ENCODE measurements around the gene CPS1. TPM values are rescaled to one million over a fixed set of nuclear protein-coding genes. Genes with fewer than 3 reads are reported as not detected.

Gene CPS1
- total RNA-seq, 1 donor from 2014 or later, result 27.4 TPM

GRCh38 chr2:210676067-210676466 is 119.7 kb downstream of the CPS1 start:
- DNase-seq (ENCODE audit: low spot score), result no peak

GRCh38 chr2:210681491-210681890 is 125.1 kb downstream of the CPS1 start:
- no peak for DNase-seq (ENCODE audit: low spot score)

- no peak for DNase-seq (ENCODE audit: low spot score)
Observed at GRCh38 chr2:210686401-210686800, 130.0 kb downstream of the CPS1 start.

- peak; percentile 50 for DNase-seq (ENCODE audit: low spot score)
Observed at GRCh38 chr2:210687786-210688470, 131.5 kb downstream of the CPS1 start.

GRCh38 chr2:210707900-210708299 is 151.5 kb downstream of the CPS1 start:
- DNase-seq (ENCODE audit: low spot score), result no peak

GRCh38 chr2:210713122-210713521 is 156.7 kb downstream of the CPS1 start:
- no peak for DNase-seq (ENCODE audit: low spot score)

GRCh38 chr2:210715560-210716082 is 159.2 kb downstream of the CPS1 start:
- DNase-seq (ENCODE audit: low spot score), result no peak

- DNase-seq (ENCODE audit: low spot score), result no peak
Observed at GRCh38 chr2:210718503-210718902, 162.1 kb downstream of the CPS1 start.

GRCh38 chr2:210722092-210722491 is 165.7 kb downstream of the CPS1 start:
- DNase-seq (ENCODE audit: low spot score), result no peak

GRCh38 chr2:210727549-210727948 is 171.2 kb downstream of the CPS1 start:
- no peak for DNase-seq (ENCODE audit: low spot score)

Other genes with a start within 250 kb of the CPS1 start
- not detected for gene MYL1, start 241.4 kb upstream of the CPS1 start, total RNA-seq (ENCODE audit: insufficient read depth, low replicate concordance)
- gene LANCL1, start 79.8 kb upstream of the CPS1 start, total RNA-seq (ENCODE audit: insufficient read depth, low replicate concordance), result 30.8 TPM

Data from umbilical cord (tissue), 2 donors.